Measurements from ENCODE around the gene UTP4. TPM values are rescaled to one million over a fixed set of nuclear protein-coding genes. Genes with fewer than 3 reads are reported as not detected.

Gene UTP4
- total and polyA plus RNA-seq, 12 donors, result 8.8 to 51.2 (median 24.0) TPM

- TF ChIP-seq, protein P1, sequence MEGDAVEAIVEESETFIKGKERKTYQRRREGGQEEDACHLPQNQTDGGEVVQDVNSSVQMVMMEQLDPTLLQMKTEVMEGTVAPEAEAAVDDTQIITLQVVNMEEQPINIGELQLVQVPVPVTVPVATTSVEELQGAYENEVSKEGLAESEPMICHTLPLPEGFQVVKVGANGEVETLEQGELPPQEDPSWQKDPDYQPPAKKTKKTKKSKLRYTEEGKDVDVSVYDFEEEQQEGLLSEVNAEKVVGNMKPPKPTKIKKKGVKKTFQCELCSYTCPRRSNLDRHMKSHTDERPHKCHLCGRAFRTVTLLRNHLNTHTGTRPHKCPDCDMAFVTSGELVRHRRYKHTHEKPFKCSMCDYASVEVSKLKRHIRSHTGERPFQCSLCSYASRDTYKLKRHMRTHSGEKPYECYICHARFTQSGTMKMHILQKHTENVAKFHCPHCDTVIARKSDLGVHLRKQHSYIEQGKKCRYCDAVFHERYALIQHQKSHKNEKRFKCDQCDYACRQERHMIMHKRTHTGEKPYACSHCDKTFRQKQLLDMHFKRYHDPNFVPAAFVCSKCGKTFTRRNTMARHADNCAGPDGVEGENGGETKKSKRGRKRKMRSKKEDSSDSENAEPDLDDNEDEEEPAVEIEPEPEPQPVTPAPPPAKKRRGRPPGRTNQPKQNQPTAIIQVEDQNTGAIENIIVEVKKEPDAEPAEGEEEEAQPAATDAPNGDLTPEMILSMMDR (IDR thresholded peaks at IDR 0.05), result peak; percentile 52 to 88 (median 78)
- no peak for TF ChIP-seq POLR2A (IDR thresholded peaks at IDR 0.05)
Observed at GRCh38 chr16:69150146-69150865, 17.9 kb downstream of the UTP4 start.

DNA sequence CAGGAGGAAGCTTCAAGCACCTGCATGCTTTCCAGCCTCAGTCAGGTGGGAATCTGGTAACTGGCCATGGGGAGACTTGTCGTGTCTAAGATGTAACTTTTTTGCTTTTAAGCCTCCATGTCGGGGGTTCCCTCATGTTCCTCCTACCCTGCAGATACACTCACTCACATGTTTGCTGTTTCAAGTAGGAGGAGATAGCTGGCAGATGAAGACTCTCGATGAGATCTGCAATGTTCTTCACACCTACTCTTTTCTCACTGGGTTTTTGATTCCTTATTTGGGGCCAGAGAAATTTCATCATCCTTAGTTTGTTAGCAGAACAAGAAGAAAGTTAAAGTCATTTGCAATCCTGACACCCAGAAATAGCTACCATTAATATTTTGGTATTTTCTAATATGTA is 24.7 kb downstream of the UTP4 start:
- TF ChIP-seq POLR2A (IDR thresholded peaks at IDR 0.05), result no peak
- TF ChIP-seq, protein P1 (IDR thresholded peaks at IDR 0.05), result no peak
- Histone ChIP-seq H3K9me3 (replicated peaks in 1 of 3) (no peaks in the 10 kb centered on the region), H3K4me3 (no peak overlapping the region), H3K27ac (no peak overlapping the region), H3K36me3 (replicated peaks in 1 of 2) (peaks cover 0 to 67% of the 10 kb centered on the region in 2 donors), H3K27me3 (no peaks in the 10 kb centered on the region), H3K4me1 (replicated peaks in 1 of 2) (no peaks in the 10 kb centered on the region)
- intact Hi-C loops (cut with DNase I), result loop anchor here in 1 of 2 donors (10.0 kb wide), 1 partner anchor 138 kb away; no protein-coding TSS in a partner anchor
- peak in 1 of 7 donors; percentile 5 for DNase-seq
- WGBS, 4 donors, result 84 to 93% (median 85%) methylated on average over 3 of the region's 3 CpGs

More at GRCh38 chr16:69150146-69150865, 17.9 kb downstream of the UTP4 start:
- 53 to 58% (median 56%) methylated on average over 16 of the region's 16 CpGs for WGBS, 4 donors
- no peak overlapping the region for H3K4me3 ChIP-seq
- H3K27me3 ChIP-seq, result no peaks in the 10 kb centered on the region
- no peaks in the 10 kb centered on the region for H3K9me3 ChIP-seq (replicated peaks in 1 of 3)
- intact Hi-C loops (cut with DNase I), result loop anchor here (5.0 to 10.0 kb wide), 2 partner anchors 137 to 144 kb away; no protein-coding TSS in a partner anchor
- no peak overlapping the region for H3K27ac ChIP-seq
- H3K4me1 ChIP-seq (replicated peaks in 1 of 2), result peaks cover 0 to 11% of the 10 kb centered on the region in 2 donors
- DNase-seq, result peak; percentile 44 to 79 (median 64)
- H3K36me3 ChIP-seq (replicated peaks in 1 of 2), result peaks cover 0 to 54% of the 10 kb centered on the region in 2 donors

DNA sequence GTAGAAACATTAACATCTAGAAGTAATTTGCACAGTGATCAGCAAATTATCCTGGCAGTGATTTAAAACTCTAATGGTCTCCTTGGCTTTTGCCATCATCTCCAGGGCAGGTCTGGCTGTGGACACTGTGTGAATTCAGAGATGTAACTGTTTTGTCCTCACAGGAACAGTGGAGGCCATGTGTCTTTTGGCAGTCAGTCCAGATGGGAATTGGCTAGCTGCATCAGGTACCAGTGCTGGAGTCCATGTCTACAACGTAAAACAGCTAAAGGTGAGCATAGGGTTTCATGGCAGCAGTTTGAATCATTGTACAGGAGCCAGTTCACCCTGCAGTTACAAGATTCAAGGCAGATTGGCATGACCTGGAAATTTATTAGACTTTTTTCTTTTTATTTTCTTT is 27.7 kb downstream of the UTP4 start:
- intact Hi-C loops (cut with DNase I), result no loop called here
- H3K36me3 ChIP-seq (replicated peaks in 1 of 2), result peaks cover 0 to 56% of the 10 kb centered on the region in 2 donors

DNA sequence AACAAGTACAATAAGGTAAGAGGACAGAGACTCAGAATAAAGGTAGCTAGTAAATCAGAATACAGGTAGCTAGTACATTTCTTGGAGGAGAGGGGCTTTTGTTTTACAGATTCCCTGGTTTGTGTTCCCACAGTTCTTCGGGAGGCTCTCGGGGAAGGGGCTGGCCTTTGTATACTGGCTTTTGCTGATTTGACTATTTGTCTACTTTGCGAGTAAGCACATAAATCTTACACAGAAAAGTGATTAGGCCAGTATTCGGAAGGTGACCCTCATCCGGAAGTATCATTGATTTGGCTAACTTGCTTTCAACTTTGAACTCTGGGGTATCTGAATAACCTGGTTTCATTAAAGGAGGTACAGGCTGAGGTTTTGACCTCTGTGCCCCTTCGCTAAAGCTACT is 33.1 kb downstream of the UTP4 start:
- no peaks in the 10 kb centered on the region for H3K9me3 ChIP-seq (replicated peaks in 1 of 3)
- DNase-seq, result peak in 1 of 7 donors; percentile 3
- 88 to 94% (median 93%) methylated on average over 6 of the region's 6 CpGs for WGBS, 4 donors
- no peak overlapping the region for H3K27ac ChIP-seq
- H3K4me3 ChIP-seq, result no peak overlapping the region
- no peaks in the 10 kb centered on the region for H3K27me3 ChIP-seq
- H3K36me3 ChIP-seq (replicated peaks in 1 of 2), result peaks cover 0 to 62% of the 10 kb centered on the region in 2 donors
- H3K4me1 ChIP-seq (replicated peaks in 1 of 2), result no peaks in the 10 kb centered on the region
- TF ChIP-seq, protein P1 (IDR thresholded peaks at IDR 0.05), result no peak
- TF ChIP-seq POLR2A (IDR thresholded peaks at IDR 0.05), result no peak
- intact Hi-C loops (cut with DNase I), result no loop called here

More for the DNA sequence above, 27.7 kb downstream of the UTP4 start:
- no peak for TF ChIP-seq POLR2A (IDR thresholded peaks at IDR 0.05)
- TF ChIP-seq, protein P1 (IDR thresholded peaks at IDR 0.05), result no peak
- peak in 1 of 7 donors; percentile 33 for DNase-seq
- Histone ChIP-seq H3K4me3 (no peak overlapping the region), H3K27ac (no peak overlapping the region), H3K4me1 (replicated peaks in 1 of 2) (no peaks in the 10 kb centered on the region), H3K27me3 (no peaks in the 10 kb centered on the region), H3K9me3 (replicated peaks in 1 of 3) (no peaks in the 10 kb centered on the region)
- 83 to 95% (median 87%) methylated on average over 1 of the region's 1 CpG for WGBS, 4 donors

Data from adrenal gland (tissue), 12 donors.